ENCODE data around the gene XAF1. TPM values are rescaled to one million over a fixed set of nuclear protein-coding genes. Genes with fewer than 3 reads are reported as not detected.

The XAF1 gene
- total RNA-seq (100 to 1,000 TPM in 2 of 7 donors, 10 to 100 TPM in 5; 33.3 to 111 (median 64.8) TPM), polyA plus RNA-seq (100 to 1,000 TPM in 1 of 2 donors, 10 to 100 TPM in 1; 81.4 to 105 TPM)
- long read RNA-seq, donor 1, transcript XAF1-202 (7 exons, 3,623 nt): major isoform, 22 of 143 reads
- long read RNA-seq, donor 1, transcript XAF1-201 (6 exons, 1,584 nt): minor isoform, 9 of 143 reads
- long read RNA-seq, donor 1, partial matches to known transcripts: 33 of 143 reads
- long read RNA-seq, donor 1, other reads (novel, unspliced or antisense): 78 of 143 reads
- long read RNA-seq, donor 2: 0 reads
- long read RNA-seq, donor 3, partial matches to known transcripts: 3 of 17 reads
- long read RNA-seq, donor 3, other reads (novel, unspliced or antisense): 9 of 17 reads

GRCh38 chr17:6755731-6756184, at the start of gene XAF1:
Gene XAF1, plus strand, starts transcription at chr17:6756046. Its CDS starts 33 bp downstream, at chr17:6756079.
- H3K4me1 ChIP-seq (ENCODE audit: insufficient read depth): peaks cover 25% of the 10 kb centered on the region
- peak within 1 kb of the TSS; percentile 95 to 96 for H3K27ac ChIP-seq
- TF ChIP-seq EP300 (IDR thresholded peaks at IDR 0.05): no peak
- TF ChIP-seq POLR2A (IDR thresholded peaks at IDR 0.05): no peak
- no peak for TF ChIP-seq CTCF (IDR thresholded peaks at IDR 0.05)
- no peaks in the 10 kb centered on the region for H3K9me3 ChIP-seq
- DNase-seq: peak; percentile 32 to 59 (median 43)
- H3K36me3 ChIP-seq: no peaks in the 10 kb centered on the region
- intact Hi-C loops (cut with DNase I): loop anchor here in 2 of 4 donors (5.0 to 10.0 kb wide), 3 partner anchors 43 to 259 kb away; partner anchors contain the start of genes RNASEK (in 1 of the 2) and SLC13A5 (in 1 of the 2)
- no peaks in the 10 kb centered on the region for H3K27me3 ChIP-seq
- peak within 1 kb of the TSS; percentile 56 for H3K4me3 ChIP-seq
- WGBS, 3 donors: 1 to 3% (median 1%) methylated on average over 14 of the region's 14 CpGs

DNA sequence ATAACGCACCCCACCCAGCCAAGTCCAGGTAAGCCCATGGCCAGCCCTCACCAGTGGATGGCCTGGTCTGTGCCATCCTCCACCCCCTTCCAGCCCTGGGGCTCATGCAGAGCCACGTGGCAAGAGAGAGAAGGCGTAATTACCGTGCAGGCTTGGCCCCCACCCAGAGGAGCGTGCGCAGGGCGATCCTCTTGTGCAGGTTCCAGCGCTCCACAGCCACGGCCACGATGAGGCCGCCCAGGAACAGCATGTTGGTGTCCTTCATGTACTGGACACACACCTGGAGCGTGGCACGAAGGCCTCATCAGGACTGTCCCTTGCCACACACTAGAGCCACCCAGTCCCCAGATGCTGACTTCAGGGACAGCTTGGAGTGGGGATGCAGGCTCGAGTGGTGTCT, 49.3 kb upstream of the XAF1 start:
- no peak for TF ChIP-seq CTCF (IDR thresholded peaks at IDR 0.05)
- TF ChIP-seq POLR2A (IDR thresholded peaks at IDR 0.05): no peak
- TF ChIP-seq EP300 (IDR thresholded peaks at IDR 0.05): no peak
- H3K36me3 ChIP-seq: no peaks in the 10 kb centered on the region
- WGBS, 3 donors: 87 to 88% (median 87%) methylated on average over 14 of the region's 14 CpGs
- H3K9me3 ChIP-seq: no peaks in the 10 kb centered on the region
- H3K4me1 ChIP-seq (ENCODE audit: insufficient read depth): peaks cover 2% of the 10 kb centered on the region
- no peak overlapping the region for H3K27ac ChIP-seq
- H3K27me3 ChIP-seq: no peaks in the 10 kb centered on the region
- intact Hi-C loops (cut with DNase I): no loop called here
- DNase-seq: no peak
- no peak overlapping the region for H3K4me3 ChIP-seq

DNA sequence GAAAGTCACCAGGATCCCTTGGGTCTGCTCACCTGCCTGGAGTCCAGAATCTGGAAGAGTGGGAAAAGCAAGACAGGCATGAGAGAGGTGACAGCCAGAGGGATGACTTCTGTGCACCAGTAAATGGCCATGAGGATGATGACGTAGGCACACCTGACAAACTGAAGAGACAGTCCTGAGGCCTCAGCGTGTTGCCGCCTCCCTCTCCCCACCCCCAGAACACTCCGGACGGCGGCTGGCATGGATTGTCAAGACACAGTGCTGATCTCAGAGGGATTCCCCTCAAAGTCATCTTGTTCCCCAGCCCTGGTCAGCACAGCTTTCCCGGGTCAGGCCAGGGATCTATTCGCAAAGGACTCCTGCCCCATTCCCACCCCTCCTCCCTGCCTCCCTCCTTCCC, 48.9 kb upstream of the XAF1 start:
- Histone ChIP-seq H3K4me3 (no peak overlapping the region), H3K27ac (no peak overlapping the region), H3K27me3 (no peaks in the 10 kb centered on the region), H3K4me1 (ENCODE audit: insufficient read depth) (peaks cover 6% of the 10 kb centered on the region), H3K36me3 (no peaks in the 10 kb centered on the region), H3K9me3 (no peaks in the 10 kb centered on the region)
- TF ChIP-seq POLR2A (IDR thresholded peaks at IDR 0.05): no peak
- TF ChIP-seq CTCF (IDR thresholded peaks at IDR 0.05): no peak
- TF ChIP-seq EP300 (IDR thresholded peaks at IDR 0.05): no peak
- no peak for DNase-seq
- WGBS, 3 donors: 68 to 73% (median 72%) methylated on average over 8 of the region's 8 CpGs
- intact Hi-C loops (cut with DNase I): no loop called here

DNA sequence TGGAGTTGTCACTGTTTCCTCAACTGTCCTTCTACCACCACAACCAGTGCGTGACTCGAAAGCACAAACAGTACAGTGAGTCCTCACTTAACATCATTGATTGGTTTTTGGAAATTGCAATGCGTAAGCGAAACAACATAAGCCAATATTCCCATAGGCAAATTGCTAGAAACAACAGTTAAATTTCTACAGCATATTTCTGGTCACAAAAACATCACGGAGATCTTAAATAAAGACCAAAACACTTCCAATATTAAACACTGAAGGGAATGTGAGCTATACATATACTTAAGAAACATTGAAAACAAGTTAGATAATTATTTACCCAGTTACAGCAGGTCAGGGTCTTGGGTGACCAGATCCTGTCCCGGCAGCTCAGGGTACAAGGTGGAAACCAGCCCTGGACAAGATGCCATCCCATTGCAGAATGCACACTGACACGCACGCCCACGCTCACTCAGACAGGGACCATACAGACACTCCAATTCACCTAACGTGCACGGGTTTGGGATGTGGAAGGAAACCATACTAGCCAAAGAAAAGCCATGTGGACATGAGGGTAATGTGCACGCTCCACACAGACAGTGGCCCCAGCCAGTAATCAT, 47.4 kb upstream of the XAF1 start:
- Histone ChIP-seq H3K4me3 (no peak overlapping the region), H3K27me3 (no peaks in the 10 kb centered on the region), H3K4me1 (ENCODE audit: insufficient read depth) (peaks cover 18% of the 10 kb centered on the region), H3K9me3 (no peaks in the 10 kb centered on the region), H3K27ac (no peak overlapping the region), H3K36me3 (no peaks in the 10 kb centered on the region)
- intact Hi-C loops (cut with DNase I): no loop called here
- TF ChIP-seq POLR2A (IDR thresholded peaks at IDR 0.05) (no peak), EP300 (IDR thresholded peaks at IDR 0.05) (no peak), CTCF (IDR thresholded peaks at IDR 0.05) (no peak)
- 77 to 91% (median 91%) methylated on average over 12 of the region's 12 CpGs for WGBS, 3 donors
- no peak for DNase-seq
